Measurements from ENCODE around the gene CCDC54. TPM values are rescaled to one million over a fixed set of nuclear protein-coding genes. Genes with fewer than 3 reads are reported as not detected.

The CCDC54 gene
- total and polyA plus RNA-seq, 2 of the 8 experiments (the other 6 are each of a cell fraction or from before 2014, with no cell fraction given): not detected

DNA sequence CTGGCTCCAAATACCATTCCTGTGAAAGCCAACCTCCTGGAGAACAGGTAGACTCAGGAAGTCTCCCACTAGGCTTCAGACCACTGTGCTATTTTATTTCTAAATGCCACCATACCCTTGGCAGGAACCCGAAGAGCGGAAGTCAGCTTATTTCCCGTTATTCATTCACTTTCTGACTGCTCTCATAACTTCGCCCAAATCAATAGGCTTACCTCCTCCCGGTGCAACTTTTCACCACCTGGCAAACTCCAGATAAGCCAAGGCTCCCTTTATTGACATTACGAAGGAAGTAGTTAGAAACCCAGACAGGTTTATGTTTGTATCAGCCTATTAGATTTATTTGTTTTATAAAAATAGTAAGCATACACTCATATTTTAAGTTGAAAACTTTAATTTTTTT, 3.3 kb upstream of the CCDC54 start:
- H3K4ac ChIP-seq (replicated peaks; ENCODE audit: insufficient read length, low read depth, low read length): no peak overlapping the region
- no peaks in the 10 kb centered on the region for H4K20me1 ChIP-seq (replicated peaks in 1 of 2; ENCODE audit: control insufficient read depth in 1 of 2, insufficient read depth in 2 of 2, low read length in 2 of 2)
- H2BK20ac ChIP-seq (ENCODE audit: low read length): no peak overlapping the region
- no peak overlapping the region for H4K91ac ChIP-seq (replicated peaks; ENCODE audit: insufficient read length, low read length)
- H4K5ac ChIP-seq (ENCODE audit: insufficient read length, low read depth, low read length): no peak overlapping the region
- H3K27me3 ChIP-seq (replicated peaks in 1 of 4; ENCODE audit: control insufficient read depth in 3 of 4, extremely low read depth in 1 of 4, insufficient read depth in 3 of 4, low read length in 3 of 4): no peaks in the 10 kb centered on the region
- H3K27ac ChIP-seq (ENCODE audit: low read depth, low read length): no peak overlapping the region
- H2BK120ac ChIP-seq (replicated peaks; ENCODE audit: low read depth, low read length): no peak overlapping the region
- H3K9me3 ChIP-seq (ENCODE audit: insufficient read depth in 2 of 2, low read depth in 1 of 2, low read length in 1 of 2): no peaks in the 10 kb centered on the region
- H3K23me2 ChIP-seq (ENCODE audit: low read depth, low read length): no peaks in the 10 kb centered on the region
- no peak overlapping the region for H2BK15ac ChIP-seq (ENCODE audit: low read length)
- H3K79me2 ChIP-seq (ENCODE audit: control insufficient read depth in 1 of 2, insufficient read depth in 2 of 2, low read length in 2 of 2): no peaks in the 10 kb centered on the region
- H2BK5ac ChIP-seq (ENCODE audit: low read depth, low read length): no peak overlapping the region
- POLR2A ChIA-PET (ENCODE audit: partially characterized antibody): interaction anchor here (1.3 kb wide), 1 partner anchor 11 kb away, joined by 3 read pairs; no protein-coding TSS in a partner anchor
- no peaks in the 10 kb centered on the region for H3K36me3 ChIP-seq (ENCODE audit: control insufficient read depth in 2 of 4, insufficient read depth in 4 of 4, low read length in 3 of 4)
- no peak overlapping the region for H2BK12ac ChIP-seq (ENCODE audit: low read depth, low read length)
- CTCF ChIA-PET (ENCODE audit: partially characterized antibody): interaction anchor here (0.9 to 1.0 kb wide), 2 partner anchors 51 to 104 kb away, joined by 3 read pairs; no protein-coding TSS in a partner anchor
- H3K4me2 ChIP-seq (ENCODE audit: insufficient read depth in 1 of 2, low read depth in 2 of 2, low read length in 2 of 2): no peak overlapping the region
- TF ChIP-seq TAF7 (optimal IDR thresholded peaks at IDR 0.05; ENCODE audit: borderline replicate concordance, low read depth, low read length): no peak
- no peak for TF ChIP-seq RBBP5 (IDR thresholded peaks at IDR 0.05; ENCODE audit: borderline replicate concordance, low read depth, low read length)
- no peak for TF ChIP-seq CBX5 (IDR thresholded peaks at IDR 0.05; ENCODE audit: low read depth, low read length)
- H3K14ac ChIP-seq (ENCODE audit: insufficient read length): no peak overlapping the region
- no peak overlapping the region for H2AFZ ChIP-seq (ENCODE audit: low read length)
- H3K79me1 ChIP-seq (ENCODE audit: low read depth, low read length): no peaks in the 10 kb centered on the region
- 0 out of 7 replicates have a peak, but pooled peaks cover 0 to 2% (median 0%) of the 10 kb centered on the region in 4 experiments for H3K4me1 ChIP-seq (replicated peaks in 1 of 4; ENCODE audit: control insufficient read depth in 3 of 4, insufficient read depth in 4 of 4, low read length in 3 of 4)
- no peak for FAIRE-seq
- no peak for DNase-seq (ENCODE audit: low read depth in 1 of 2, low spot score in 2 of 2)
- H3K56ac ChIP-seq (replicated peaks; ENCODE audit: insufficient read length, low read depth, low read length): no peak overlapping the region
- no peak overlapping the region for H3K4me3 ChIP-seq (ENCODE audit: extremely low read depth in 1 of 4, insufficient read depth in 2 of 4, low read depth in 3 of 4, low read length in 4 of 4)
- H3K23ac ChIP-seq (ENCODE audit: insufficient read length): no peak overlapping the region
- H3K9ac ChIP-seq (replicated peaks in 1 of 4; ENCODE audit: extremely low read depth in 1 of 4, low read depth in 3 of 4, low read length in 3 of 4): no peak overlapping the region
- H3K18ac ChIP-seq (ENCODE audit: extremely low read depth, low read length): no peak overlapping the region
- WGBS, 2 experiments (ENCODE audit: extremely low coverage in 1 of 2, insufficient coverage in 1 of 2, insufficient read length in 1 of 2, insufficient replicate concordance in 2 of 2, low coverage in 1 of 2, low lambda C conversion rate in 2 of 2, missing lambda C conversion rate in 1 of 2): 83% methylated on average over 6 of the region's 6 CpGs; no CpG with 5 or more reads in 1 of the 2 experiments
- no peak overlapping the region for H4K8ac ChIP-seq (ENCODE audit: extremely low read depth, insufficient read depth, low read length)
- H2AK5ac ChIP-seq (ENCODE audit: low read depth, low read length): no peak overlapping the region
